SK-N-SH (cell line): ENCODE data around the gene SLIT2. TPM values are rescaled to one million over a fixed set of nuclear protein-coding genes. Genes with fewer than 3 reads are reported as not detected.

ENCODE experiments used
- CTCF ChIA-PET: fragments of 300-600, 350-600 bp; formaldehyde crosslinking; extraction: SDS; loops from one replicate; lab custom pipeline; 2021; lab: Yijun Ruan, JAX
- POLR2A ChIA-PET: fragments of 350-600 bp; sonication (Branson Sonifier 250); formaldehyde crosslinking; extraction: SDS; loops from one replicate; lab custom pipeline; 2020; ENCODE audit warnings: antibody characterized with exemption, inconsistent platforms; lab: Yijun Ruan, JAX
- DNase-seq: peaks from one replicate; pipeline ENCODE4 v3.0.0; 2012
- H2AFZ ChIP-seq: fragments of 200-600 bp; sonication (generic); 2 replicates; pipeline ENCODE4 v1.8.1; 2016; ENCODE audit warnings: antibody characterized with exemption, mild to moderate bottlenecking, low read depth
- H3F3A ChIP-seq: fragments of 200-600 bp; sonication (generic); replicated peaks from 2 replicates; pipeline ENCODE3; 2016; ENCODE audit warnings: antibody characterized with exemption, mild to moderate bottlenecking; ENCODE audit not compliant: insufficient read depth
- H3K27ac ChIP-seq, 2 experiments: fragments of 200-500 bp in 1 of 2; fragments of 200-600 bp in 1 of 2; sonication (Bioruptor generic) in 1 of 2; sonication (generic), shearing (Covaris generic) in 1 of 2; 2 replicates each; pipeline versions ENCODE4 v1.5.1 to v1.6.1; 2014 to 2016; ENCODE audit warnings: low read depth in 2 of 2, inconsistent platforms in 1 of 2, low read length in 1 of 2, mild to moderate bottlenecking in 1 of 2, mixed read lengths in 1 of 2
- H3K27me3 ChIP-seq: fragments of 200-600 bp; sonication (generic), shearing (Covaris generic); 2 replicates; pipeline ENCODE4 v1.6.1; 2016; ENCODE audit warnings: mixed run types; ENCODE audit not compliant: insufficient read depth
- H3K36me3 ChIP-seq, 2 experiments: fragments of 200-500 bp in 1 of 2; fragments of 200-600 bp in 1 of 2; sonication (Bioruptor generic) in 1 of 2; sonication (generic) in 1 of 2; replicated peaks in 1 of 2; 2 replicates each; pipeline versions ENCODE3 to v1.5.1; 2014 to 2016; ENCODE audit warnings: low read length in 1 of 2, mild to moderate bottlenecking in 1 of 2; ENCODE audit not compliant: insufficient read depth in 2 of 2, control insufficient read depth in 1 of 2
- H3K4me1 ChIP-seq, 2 experiments: fragments of 200-500 bp in 1 of 2; fragments of 200-600 bp in 1 of 2; sonication (Bioruptor generic) in 1 of 2; sonication (generic), shearing (Covaris generic) in 1 of 2; 2 replicates each; pipeline versions ENCODE4 v1.5.1 to v1.6.1; 2014 to 2016; ENCODE audit warnings: low read depth in 1 of 2, low read length in 1 of 2, mixed run types in 1 of 2; ENCODE audit not compliant: insufficient read depth in 2 of 2, control insufficient read depth in 1 of 2
- H3K4me2 ChIP-seq: fragments of 200-600 bp; sonication (generic), shearing (Covaris generic); 2 replicates; pipeline ENCODE4 v1.6.1; 2017; ENCODE audit warnings: mixed run types
- H3K4me3 ChIP-seq, 2 experiments: fragments of 200-500 bp in 1 of 2; fragments of 200-600 bp in 1 of 2; sonication (Bioruptor generic) in 1 of 2; sonication (generic), shearing (Covaris generic) in 1 of 2; 2 replicates each; pipeline versions ENCODE4 v1.5.1 to v1.8.1; 2014 to 2016; ENCODE audit warnings: low read depth in 2 of 2, inconsistent platforms in 1 of 2, low read length in 1 of 2, mild to moderate bottlenecking in 1 of 2, mixed read lengths in 1 of 2, moderate library complexity in 1 of 2
- H3K79me2 ChIP-seq: fragments of 200-600 bp; sonication (generic); 2 replicates; pipeline ENCODE4 v1.8.1; 2017; ENCODE audit warnings: mild to moderate bottlenecking; ENCODE audit not compliant: insufficient read depth
- H3K9ac ChIP-seq: fragments of 200-600 bp; sonication (generic); 2 replicates; pipeline ENCODE4 v1.6.1; 2017; ENCODE audit warnings: mixed run types
- H3K9me2 ChIP-seq: fragments of 200-600 bp; sonication (generic); 2 replicates; pipeline ENCODE4 v1.6.1; 2017; ENCODE audit warnings: mixed run types
- H3K9me3 ChIP-seq: fragments of 200-600 bp; sonication (generic); 2 replicates; pipeline ENCODE4 v1.6.1; 2017; ENCODE audit warnings: mixed run types, mild to moderate bottlenecking, moderate library complexity
- H4K20me1 ChIP-seq: fragments of 200-600 bp; sonication (generic); 2 replicates; pipeline ENCODE4 v1.6.1; 2017; ENCODE audit warnings: mild to moderate bottlenecking, mixed run types; ENCODE audit not compliant: insufficient read depth
- CHD2 ChIP-seq: fragments of 150-350 bp; IDR thresholded peaks from 2 replicates; pipeline ENCODE4 v1.6.1; 2018; ENCODE audit warnings: low read length; ENCODE audit not compliant: partially characterized antibody
- CTCF ChIP-seq: fragments of 200-600 bp; sonication (generic); IDR thresholded peaks from 2 replicates; pipeline ENCODE4 v1.6.1; 2017; ENCODE audit warnings: antibody characterized with exemption, mild to moderate bottlenecking, moderate library complexity
- ELF1 ChIP-seq: IDR thresholded peaks from 2 replicates; pipeline ENCODE4 v1.4.0; 2012
- FOSL2 ChIP-seq: IDR thresholded peaks from 2 replicates; pipeline ENCODE4 v1.4.0; 2012; ENCODE audit warnings: low read depth, mild to moderate bottlenecking, moderate library complexity, borderline replicate concordance
- GABPA ChIP-seq: IDR thresholded peaks from 2 replicates; pipeline ENCODE4 v1.4.0; 2012; ENCODE audit warnings: low read depth, mild to moderate bottlenecking
- GATA2 ChIP-seq: sonication (generic); formaldehyde crosslinking; IDR thresholded peaks from 2 replicates; pipeline ENCODE4 v1.5.0; 2020; ENCODE audit warnings: mild to moderate bottlenecking, missing genetic modification reagents
- IRF3 ChIP-seq: fragments of 150-350 bp; IDR thresholded peaks from 2 replicates; pipeline ENCODE4 v1.6.1; 2016; ENCODE audit warnings: mild to moderate bottlenecking, low read depth, low read length
- MAX ChIP-seq: IDR thresholded peaks from 2 replicates; pipeline ENCODE4 v1.4.0; 2012; ENCODE audit warnings: low read depth
- MXI1 ChIP-seq: IDR thresholded peaks from 2 replicates; pipeline ENCODE4 v1.6.1; 2012; ENCODE audit warnings: mild to moderate bottlenecking, low read depth, low read length, improper control_type of control experiment
- NFIC ChIP-seq: IDR thresholded peaks from 2 replicates; pipeline ENCODE4 v1.4.0; 2012; ENCODE audit warnings: borderline replicate concordance
- PBX3 ChIP-seq: IDR thresholded peaks from 2 replicates; pipeline ENCODE4; 2012
- POLR2AphosphoS5 ChIP-seq: IDR thresholded peaks from 2 replicates; pipeline ENCODE4 v1.6.1; 2012; ENCODE audit warnings: low read depth, low read length
- RCOR1 ChIP-seq: fragments of 150-350 bp; IDR thresholded peaks from 2 replicates; pipeline ENCODE4 v1.6.1; 2017; ENCODE audit warnings: antibody characterized with exemption, low read length
- REST ChIP-seq: IDR thresholded peaks from 2 replicates; pipeline ENCODE4 v1.6.1; 2012; ENCODE audit warnings: mild to moderate bottlenecking, low read depth, low read length, moderate library complexity
- RXRA ChIP-seq: IDR thresholded peaks from 2 replicates; pipeline ENCODE4 v1.4.0; 2012; ENCODE audit warnings: low read depth, mild to moderate bottlenecking, borderline replicate concordance
- SIN3A ChIP-seq: IDR thresholded peaks from 2 replicates; pipeline ENCODE4 v1.6.1; 2012; ENCODE audit warnings: low read depth, mild to moderate bottlenecking, low read length, moderate library complexity, borderline replicate concordance
- SMC3 ChIP-seq: IDR thresholded peaks from 2 replicates; pipeline ENCODE4 v1.6.1; 2012; ENCODE audit warnings: low read depth, low read length, improper control_type of control experiment
- TAF1 ChIP-seq: IDR thresholded peaks from 2 replicates; pipeline ENCODE4 v1.6.1; 2012; ENCODE audit warnings: low read depth, mild to moderate bottlenecking, low read length, moderate library complexity, borderline replicate concordance
- USF1 ChIP-seq: IDR thresholded peaks from 2 replicates; pipeline ENCODE4 v1.4.0; 2012; ENCODE audit warnings: low read depth, borderline replicate concordance
- USF2 ChIP-seq: fragments of 150-350 bp; IDR thresholded peaks from 2 replicates; pipeline ENCODE4 v1.6.1; 2017; ENCODE audit warnings: antibody characterized with exemption, low read length, low read depth, borderline replicate concordance
- YY1 ChIP-seq: IDR thresholded peaks from 2 replicates; pipeline ENCODE4 v1.4.0; 2012; ENCODE audit warnings: low read depth, mild to moderate bottlenecking
- polyA plus RNA-seq, 3 experiments: library from polyadenylated mRNA; depleted of rRNA; stranded (reverse); fragments of >200 nt; gene quantifications; 2 replicates each; pipeline ENCODE4 v1.2.3, GENCODE V29; 2012

SLIT2 gene
- polyA plus RNA-seq, 1 of the 3 experiments (the other 2 are of a cell fraction), result 68.7 TPM

GRCh38 chr4:20203508-20203907 is 48.2 kb upstream of the SLIT2 start:
- no peaks in the 10 kb centered on the region for H3K79me2 ChIP-seq
- H3K4me1 ChIP-seq, result peaks cover 0 to 6% of the 10 kb centered on the region in 2 experiments; a peak in 3 of 4 replicates
- DNase-seq, result no peak
- H3K27ac ChIP-seq, result peak overlapping the region; percentile 63 to 91; a peak in 3 of 4 replicates
- H3K9me3 ChIP-seq, result no peaks in the 10 kb centered on the region
- H2AFZ ChIP-seq, result peak overlapping the region; percentile 27; the same call in 1 of the 2 replicates
- H3K36me3 ChIP-seq, result no peaks in the 10 kb centered on the region
- H3K9me2 ChIP-seq, result no peaks in the 10 kb centered on the region
- H3K9ac ChIP-seq, result peak overlapping the region; percentile 5; the same call in 1 of the 2 replicates
- peaks cover 14% of the 10 kb centered on the region for H3F3A ChIP-seq
- no peaks in the 10 kb centered on the region for H3K27me3 ChIP-seq
- no peaks in the 10 kb centered on the region for H4K20me1 ChIP-seq
- CTCF ChIA-PET, result no interaction called here
- H3K4me2 ChIP-seq, result 0 out of 2 replicates have a peak overlapping the region, but pooled peaks have one; percentile 22
- POLR2A ChIA-PET, result no interaction called here
- H3K4me3 ChIP-seq, result no peak overlapping the region
- TF ChIP-seq PBX3, result peak; percentile 97
- TF ChIP-seq NFIC, result peak; percentile 99
- TF ChIP-seq CHD2, result no peak
- TF ChIP-seq ELF1, result peak; percentile 47; the same call in 1 of the 2 replicates
- TF ChIP-seq MXI1, result no peak
- no peak for TF ChIP-seq GATA2
- TF ChIP-seq RCOR1, result no peak
- TF ChIP-seq CTCF, result no peak
- TF ChIP-seq TAF1, result no peak
- TF ChIP-seq GABPA, result 0 out of 2 replicates have a peak, but pooled peaks have one; percentile 27
- TF ChIP-seq USF1, result 0 out of 2 replicates have a peak, but pooled peaks have one; percentile 41
- TF ChIP-seq YY1, result 0 out of 2 replicates have a peak, but pooled peaks have one; percentile 43
- peak; percentile 89; the same call in 1 of the 2 replicates for TF ChIP-seq POLR2AphosphoS5
- no peak for TF ChIP-seq SMC3
- no peak for TF ChIP-seq USF2
- TF ChIP-seq IRF3, result no peak
- TF ChIP-seq RXRA, result peak; percentile 97
- TF ChIP-seq SIN3A, result no peak
- peak; percentile 93 for TF ChIP-seq FOSL2
- 0 out of 2 replicates have a peak, but pooled peaks have one; percentile 15 for TF ChIP-seq REST
- 0 out of 2 replicates have a peak, but pooled peaks have one; percentile 49 for TF ChIP-seq MAX
